OCI-LY7 (cell line): ENCODE measurements around the gene GOLGA8R.
"Not testable (repeated sequence)": the region's sequence is repeated elsewhere in the genome, so short reads cannot be mapped to it uniquely, and the experiment has no call there.

Experiments
- CTCF ChIP-seq: fragments of 200-600 bp; sonication (generic); conservative IDR thresholded peaks from 2 replicates; pipeline ENCODE4 v1.5.1; 2014; ENCODE audit warnings: mild to moderate bottlenecking, antibody characterized with exemption, low read length, moderate library complexity, mixed read lengths
- EZH2phosphoT487 ChIP-seq: fragments of 200-600 bp; sonication (generic); IDR thresholded peaks from 2 replicates; pipeline ENCODE4 v1.6.1; 2018; ENCODE audit warnings: low read depth, borderline replicate concordance, mild to moderate bottlenecking, mixed run types, antibody characterized with exemption, low read length, moderate library complexity, mixed read lengths

- not testable (repeated sequence) for TF ChIP-seq CTCF, EZH2phosphoT487
Measured at GRCh38 chr15:30398988-30399387, 15.1 kb downstream of the GOLGA8R start.
